ENCODE results near the gene WLS.

DNA sequence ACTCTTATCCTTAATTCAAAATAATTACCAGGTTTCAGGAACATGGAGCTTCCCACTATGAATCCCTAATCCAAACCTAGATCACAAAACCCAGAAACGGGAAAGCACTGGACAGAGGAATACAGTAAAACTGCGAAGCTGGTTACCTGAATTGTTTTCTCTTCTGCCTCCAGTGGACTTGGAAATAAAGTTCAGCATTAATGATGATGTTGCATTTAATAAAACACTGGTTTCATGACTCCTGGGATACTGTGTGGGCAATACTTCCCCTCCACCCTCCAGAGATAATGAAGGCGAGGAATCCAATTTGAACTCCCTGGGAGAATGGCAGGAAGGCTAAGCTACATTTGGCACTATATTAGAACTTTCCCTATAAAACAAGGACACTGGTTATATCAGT lies 65.1 kb downstream of the WLS start:
- no peak for TF ChIP-seq CREB1 (IDR thresholded peaks at IDR 0.05; ENCODE audit: low read depth)
- TF ChIP-seq, protein P1, sequence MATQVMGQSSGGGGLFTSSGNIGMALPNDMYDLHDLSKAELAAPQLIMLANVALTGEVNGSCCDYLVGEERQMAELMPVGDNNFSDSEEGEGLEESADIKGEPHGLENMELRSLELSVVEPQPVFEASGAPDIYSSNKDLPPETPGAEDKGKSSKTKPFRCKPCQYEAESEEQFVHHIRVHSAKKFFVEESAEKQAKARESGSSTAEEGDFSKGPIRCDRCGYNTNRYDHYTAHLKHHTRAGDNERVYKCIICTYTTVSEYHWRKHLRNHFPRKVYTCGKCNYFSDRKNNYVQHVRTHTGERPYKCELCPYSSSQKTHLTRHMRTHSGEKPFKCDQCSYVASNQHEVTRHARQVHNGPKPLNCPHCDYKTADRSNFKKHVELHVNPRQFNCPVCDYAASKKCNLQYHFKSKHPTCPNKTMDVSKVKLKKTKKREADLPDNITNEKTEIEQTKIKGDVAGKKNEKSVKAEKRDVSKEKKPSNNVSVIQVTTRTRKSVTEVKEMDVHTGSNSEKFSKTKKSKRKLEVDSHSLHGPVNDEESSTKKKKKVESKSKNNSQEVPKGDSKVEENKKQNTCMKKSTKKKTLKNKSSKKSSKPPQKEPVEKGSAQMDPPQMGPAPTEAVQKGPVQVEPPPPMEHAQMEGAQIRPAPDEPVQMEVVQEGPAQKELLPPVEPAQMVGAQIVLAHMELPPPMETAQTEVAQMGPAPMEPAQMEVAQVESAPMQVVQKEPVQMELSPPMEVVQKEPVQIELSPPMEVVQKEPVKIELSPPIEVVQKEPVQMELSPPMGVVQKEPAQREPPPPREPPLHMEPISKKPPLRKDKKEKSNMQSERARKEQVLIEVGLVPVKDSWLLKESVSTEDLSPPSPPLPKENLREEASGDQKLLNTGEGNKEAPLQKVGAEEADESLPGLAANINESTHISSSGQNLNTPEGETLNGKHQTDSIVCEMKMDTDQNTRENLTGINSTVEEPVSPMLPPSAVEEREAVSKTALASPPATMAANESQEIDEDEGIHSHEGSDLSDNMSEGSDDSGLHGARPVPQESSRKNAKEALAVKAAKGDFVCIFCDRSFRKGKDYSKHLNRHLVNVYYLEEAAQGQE (IDR thresholded peaks at IDR 0.05; ENCODE audit: low read depth): no peak
- TF ChIP-seq TAF1 (IDR thresholded peaks at IDR 0.05; ENCODE audit: low read depth): no peak
- TF ChIP-seq RAD21 (IDR thresholded peaks at IDR 0.05; ENCODE audit: low read depth): no peak
- TF ChIP-seq TCF12 (IDR thresholded peaks at IDR 0.05; ENCODE audit: low read depth): no peak
- TF ChIP-seq EGR1 (IDR thresholded peaks at IDR 0.05): no peak
- no peak for TF ChIP-seq EP300 (IDR thresholded peaks at IDR 0.05; ENCODE audit: borderline replicate concordance)
- TF ChIP-seq FOXM1 (IDR thresholded peaks at IDR 0.05; ENCODE audit: borderline replicate concordance, low read depth): no peak
